VCaP (cell line): ENCODE results near the gene ATP5MG.
A peak's percentile ranks its signal among the peaks of the same experiment; 100 is the strongest.

Experiments
- H3K27ac ChIP-seq: fragments of 450-650 bp; 2 replicates; pipeline ENCODE4 v1.5.1; 2017
- CTCF ChIP-seq: fragments of 450-650 bp; conservative IDR thresholded peaks from 2 replicates; pipeline ENCODE4 v1.5.1; 2017; ENCODE audit warnings: mild to moderate bottlenecking, moderate library complexity

ATP5MG gene

GRCh38 chr11:118427707-118428106, 26.3 kb downstream of the ATP5MG start:
- no peak for TF ChIP-seq CTCF
- no peak overlapping the region for H3K27ac ChIP-seq

GRCh38 chr11:118430956-118431355, 29.6 kb downstream of the ATP5MG start:
- no peak for TF ChIP-seq CTCF
- H3K27ac ChIP-seq, result no peak overlapping the region

DNA sequence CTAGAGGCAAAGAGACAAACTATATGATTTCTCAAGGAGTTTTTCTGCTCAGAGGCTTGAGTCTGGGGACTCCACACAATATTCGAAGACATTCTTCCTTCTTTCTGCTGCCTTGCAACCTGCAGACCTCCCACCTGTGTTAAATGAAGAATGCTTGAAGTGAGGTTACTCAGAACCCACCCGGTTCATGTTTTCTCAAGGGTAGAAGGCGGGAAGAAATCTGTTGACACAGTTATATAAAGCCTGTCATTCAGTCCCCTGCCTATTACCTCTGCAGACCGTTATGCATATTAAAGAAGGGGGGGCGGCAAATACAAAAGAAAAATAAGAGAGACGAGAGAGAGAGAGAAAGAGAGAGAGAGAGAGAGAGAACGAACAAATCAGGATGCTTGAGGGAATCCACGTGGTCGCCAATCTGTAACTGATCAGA, 32.7 kb downstream of the ATP5MG start:
- peak overlapping the region; percentile 98 for H3K27ac ChIP-seq
- TF ChIP-seq CTCF, result no peak

DNA sequence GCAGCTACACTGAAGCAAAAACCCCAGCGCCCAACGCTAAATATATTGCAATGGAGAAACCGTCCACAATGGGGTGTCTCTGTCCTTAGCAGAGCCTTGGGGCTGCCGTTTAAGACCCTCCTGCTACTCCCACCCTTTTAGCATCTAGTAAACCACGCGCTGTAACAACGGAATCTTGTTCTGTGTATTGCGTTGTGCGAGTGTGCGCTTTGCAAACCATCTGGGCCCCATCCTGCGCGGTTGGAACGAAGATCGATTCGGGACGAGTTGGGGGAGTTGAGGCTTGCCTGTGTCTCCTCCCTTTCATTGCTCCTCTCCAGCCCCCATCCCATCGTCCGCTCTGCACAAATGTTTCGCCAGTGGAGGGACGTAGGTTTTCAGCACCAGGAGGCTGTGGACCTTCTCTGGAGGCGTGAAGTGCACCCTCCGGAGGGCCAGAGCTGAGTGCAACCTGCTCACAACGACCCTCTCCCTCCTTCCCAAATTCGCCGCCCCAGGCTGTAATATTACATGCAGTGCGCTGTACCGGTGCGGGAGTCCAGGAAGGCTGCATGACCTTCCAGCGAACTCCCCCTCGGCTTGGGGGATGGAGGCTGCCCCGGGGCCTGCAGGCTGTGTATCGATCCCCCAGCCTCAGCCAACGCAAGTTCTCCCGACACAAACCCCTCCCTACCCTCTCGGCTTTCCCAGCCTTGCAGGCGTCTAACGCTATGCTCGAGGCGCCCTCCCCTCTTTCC, 33.3 kb downstream of the ATP5MG start:
- TF ChIP-seq CTCF, result no peak
- H3K27ac ChIP-seq, result peak overlapping the region; percentile 98

DNA sequence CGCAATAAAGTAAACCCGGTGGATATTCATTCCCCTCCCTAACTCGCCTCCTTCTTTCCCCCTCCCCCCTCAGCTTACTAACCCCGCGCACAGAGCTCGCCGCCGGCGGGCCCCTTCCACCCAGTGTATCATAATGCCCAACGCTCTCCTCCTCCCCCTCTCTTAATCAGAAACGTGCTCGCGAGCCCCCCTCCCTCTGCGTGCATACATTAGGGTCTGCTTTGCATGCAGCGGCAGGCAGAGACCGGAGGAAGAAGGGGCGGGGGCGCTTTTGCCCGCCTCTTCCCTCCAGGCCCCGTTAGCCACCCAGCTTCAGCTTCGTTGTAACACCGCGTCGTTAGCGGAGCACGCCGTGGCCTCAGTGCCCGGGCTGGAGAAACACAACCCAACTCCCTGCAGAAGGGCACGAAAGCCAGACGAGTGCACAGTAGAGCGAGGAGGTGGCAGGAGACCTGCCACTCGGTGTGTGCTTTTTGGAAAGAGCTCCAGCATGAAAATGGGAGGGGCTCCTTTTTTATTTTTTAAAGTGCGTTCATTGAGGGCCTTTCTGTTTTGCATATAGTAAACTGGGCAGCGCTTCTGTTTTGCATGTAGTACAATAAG, 34.0 kb downstream of the ATP5MG start:
- no peak for TF ChIP-seq CTCF
- H3K27ac ChIP-seq, result peak overlapping the region; percentile 98

DNA sequence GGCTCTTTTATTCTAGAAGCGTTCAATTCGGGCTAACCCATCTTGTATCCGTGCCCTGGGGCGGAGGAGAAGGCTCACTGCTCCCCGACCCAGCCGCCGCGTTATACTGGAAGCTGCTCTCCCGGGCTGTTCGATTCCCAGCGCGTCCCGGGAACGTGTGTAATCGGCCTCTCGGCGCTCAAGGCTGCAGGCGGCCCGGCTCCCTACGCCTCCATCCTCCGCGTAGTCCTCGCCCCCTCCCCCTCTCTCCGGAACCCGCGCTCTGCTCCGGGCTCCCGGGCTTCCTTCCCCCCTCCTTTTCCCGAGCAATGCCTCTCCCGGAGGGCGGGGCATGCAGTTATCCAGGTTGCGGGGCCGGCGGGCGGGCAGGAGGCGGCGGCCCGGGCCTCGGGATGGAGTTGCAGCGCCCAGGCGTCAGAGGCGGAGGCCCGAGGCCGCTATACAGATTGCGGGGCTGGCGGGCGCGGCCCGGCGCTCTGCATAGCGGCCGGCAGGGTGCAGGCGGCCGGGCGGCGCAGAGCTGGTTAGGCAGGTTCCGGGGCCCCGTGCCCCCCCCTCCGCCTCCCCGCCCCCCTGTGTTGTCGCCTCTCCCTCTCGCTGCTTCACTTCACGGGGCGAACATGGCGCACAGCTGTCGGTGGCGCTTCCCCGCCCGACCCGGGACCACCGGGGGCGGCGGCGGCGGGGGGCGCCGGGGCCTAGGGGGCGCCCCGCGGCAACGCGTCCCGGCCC, 34.7 kb downstream of the ATP5MG start, which contains the start of gene KMT2A:
TSS of gene KMT2A (plus strand) at position 600 of the 732 bp plus-strand sequence. CDS start at position 621, 21 bp downstream.
- peak within 1 kb of the TSS; percentile 98 for H3K27ac ChIP-seq
- TF ChIP-seq CTCF, result no peak

DNA sequence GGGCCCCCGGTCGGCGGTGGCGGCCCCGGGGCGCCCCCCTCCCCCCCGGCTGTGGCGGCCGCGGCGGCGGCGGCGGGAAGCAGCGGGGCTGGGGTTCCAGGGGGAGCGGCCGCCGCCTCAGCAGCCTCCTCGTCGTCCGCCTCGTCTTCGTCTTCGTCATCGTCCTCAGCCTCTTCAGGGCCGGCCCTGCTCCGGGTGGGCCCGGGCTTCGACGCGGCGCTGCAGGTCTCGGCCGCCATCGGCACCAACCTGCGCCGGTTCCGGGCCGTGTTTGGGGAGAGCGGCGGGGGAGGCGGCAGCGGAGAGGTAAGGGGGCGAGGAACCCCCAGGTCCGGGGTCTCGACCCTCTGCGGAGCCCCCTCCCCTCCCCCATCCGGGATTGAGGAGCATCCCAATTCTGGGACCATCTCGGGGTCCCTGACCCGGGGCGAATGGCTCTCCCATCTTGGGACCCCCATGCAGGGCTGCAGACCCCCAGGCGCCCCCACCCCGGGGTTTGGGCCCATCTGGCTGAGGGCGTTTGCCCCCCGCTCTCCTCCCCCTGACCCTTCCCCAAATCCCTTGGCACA, 35.3 kb downstream of the ATP5MG start:
- no peak for TF ChIP-seq CTCF
- H3K27ac ChIP-seq, result peak overlapping the region; percentile 98
